DOHH2 (cell line): ENCODE results near the gene HSH2D.

ENCODE experiments used
- EZH2phosphoT487 ChIP-seq: fragments of 200-600 bp; sonication (generic); IDR thresholded peaks from 2 replicates; pipeline ENCODE4 v1.6.1; 2017; ENCODE audit warnings: borderline replicate concordance, mild to moderate bottlenecking, antibody characterized with exemption, low read length, moderate library complexity, mixed read lengths
- TF ChIP-seq, protein P1 (sequence below): fragments of 200-600 bp; sonication (generic); IDR thresholded peaks from one replicate; pipeline ENCODE4 v1.5.1; 2014; ENCODE audit warnings: antibody characterized with exemption, mild to moderate bottlenecking, low read depth, low read length; ENCODE audit not compliant: poor library complexity, severe bottlenecking

DNA sequence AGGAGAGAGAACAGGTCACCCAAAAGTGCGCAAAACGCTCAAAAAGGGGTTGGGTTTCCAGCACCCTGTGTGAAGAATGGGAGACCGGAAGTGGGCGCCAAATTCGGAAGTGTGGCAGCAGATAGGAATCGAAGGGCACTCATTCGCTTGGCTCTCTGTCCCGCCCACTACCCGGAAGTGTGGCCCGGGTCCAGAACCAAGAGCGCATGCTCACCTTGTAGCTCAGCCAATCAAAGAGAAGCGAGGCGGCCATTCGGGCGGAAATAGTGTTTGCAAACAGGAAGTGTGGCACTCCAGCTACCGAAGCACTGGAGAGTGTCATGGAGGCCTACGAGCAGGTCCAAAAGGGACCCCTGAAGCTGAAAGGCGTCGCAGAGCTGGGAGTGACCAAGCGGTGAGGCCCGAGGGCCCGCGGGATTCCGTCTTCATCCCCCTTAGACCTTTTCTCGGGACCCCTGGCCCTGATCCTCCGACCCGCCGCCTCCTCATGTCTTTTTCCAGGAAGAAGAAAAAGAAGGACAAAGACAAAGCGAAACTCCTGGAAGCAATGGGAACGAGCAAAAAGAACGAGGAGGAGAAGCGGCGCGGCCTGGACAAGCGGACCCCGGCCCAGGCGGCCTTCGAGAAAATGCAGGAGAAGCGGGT is 41.8 kb downstream of the HSH2D start, which contains the start of gene FAM32A:
- TF ChIP-seq, protein P1, sequence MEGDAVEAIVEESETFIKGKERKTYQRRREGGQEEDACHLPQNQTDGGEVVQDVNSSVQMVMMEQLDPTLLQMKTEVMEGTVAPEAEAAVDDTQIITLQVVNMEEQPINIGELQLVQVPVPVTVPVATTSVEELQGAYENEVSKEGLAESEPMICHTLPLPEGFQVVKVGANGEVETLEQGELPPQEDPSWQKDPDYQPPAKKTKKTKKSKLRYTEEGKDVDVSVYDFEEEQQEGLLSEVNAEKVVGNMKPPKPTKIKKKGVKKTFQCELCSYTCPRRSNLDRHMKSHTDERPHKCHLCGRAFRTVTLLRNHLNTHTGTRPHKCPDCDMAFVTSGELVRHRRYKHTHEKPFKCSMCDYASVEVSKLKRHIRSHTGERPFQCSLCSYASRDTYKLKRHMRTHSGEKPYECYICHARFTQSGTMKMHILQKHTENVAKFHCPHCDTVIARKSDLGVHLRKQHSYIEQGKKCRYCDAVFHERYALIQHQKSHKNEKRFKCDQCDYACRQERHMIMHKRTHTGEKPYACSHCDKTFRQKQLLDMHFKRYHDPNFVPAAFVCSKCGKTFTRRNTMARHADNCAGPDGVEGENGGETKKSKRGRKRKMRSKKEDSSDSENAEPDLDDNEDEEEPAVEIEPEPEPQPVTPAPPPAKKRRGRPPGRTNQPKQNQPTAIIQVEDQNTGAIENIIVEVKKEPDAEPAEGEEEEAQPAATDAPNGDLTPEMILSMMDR = no peak
- no peak for TF ChIP-seq EZH2phosphoT487
